RWPE2 (cell line): Measurements from ENCODE around the gene GSK3B.

ENCODE experiments used
- ATAC-seq: fragments of 200-7000 bp; cut with Tn5 transposase; 3 replicates; pipeline ENCODE4 v1.9.1; 2021; ENCODE audit warnings: low read depth
- DNase-seq: peaks from one replicate; pipeline ENCODE4 v3.0.0-alpha.2; 2020; ENCODE audit warnings: low spot score
- H3K27ac ChIP-seq: fragments of 450-650 bp; 2 replicates; pipeline ENCODE4 v1.5.1; 2017; ENCODE audit warnings: mild to moderate bottlenecking; ENCODE audit not compliant: poor library complexity, severe bottlenecking
- H3K27me3 ChIP-seq: fragments of 250-450 bp; sonication (Bioruptor Pico); 2 replicates; pipeline ENCODE4 v1.5.1; 2021; ENCODE audit warnings: mild to moderate bottlenecking, moderate library complexity; ENCODE audit not compliant: insufficient read depth, poor library complexity, severe bottlenecking
- H3K36me3 ChIP-seq: fragments of 250-450 bp; sonication (Bioruptor Pico); 2 replicates; pipeline ENCODE4 v1.5.1; 2020; ENCODE audit warnings: low read depth, mild to moderate bottlenecking, moderate library complexity
- H3K4me1 ChIP-seq: fragments of 250-450 bp; sonication (Bioruptor Pico); 2 replicates; pipeline ENCODE4 v1.5.1; 2021; ENCODE audit warnings: mild to moderate bottlenecking, moderate library complexity; ENCODE audit not compliant: insufficient read depth, poor library complexity, severe bottlenecking
- H3K4me3 ChIP-seq: fragments of 250-450 bp; sonication (Bioruptor Pico); 2 replicates; pipeline ENCODE4 v1.5.1; 2021; ENCODE audit warnings: mild to moderate bottlenecking, moderate library complexity; ENCODE audit not compliant: severe bottlenecking
- H3K9me3 ChIP-seq: fragments of 250-450 bp; sonication (Bioruptor Pico); 2 replicates; pipeline ENCODE4 v1.5.1; 2021; ENCODE audit warnings: mild to moderate bottlenecking, moderate library complexity; ENCODE audit not compliant: severe bottlenecking
- CTCF ChIP-seq: fragments of 450-650 bp; IDR thresholded peaks from one replicate; pipeline ENCODE4 v1.5.1; 2017; ENCODE audit warnings: mild to moderate bottlenecking, moderate library complexity; ENCODE audit not compliant: poor library complexity, severe bottlenecking

GSK3B gene

GRCh38 chr3:120113128-120114116, 19.2 kb upstream of the GSK3B start:
- H3K36me3 ChIP-seq: no peaks in the 10 kb centered on the region
- H3K4me1 ChIP-seq: peaks cover 42% of the 10 kb centered on the region
- H3K4me3 ChIP-seq: no peak overlapping the region
- ATAC-seq (peak; percentile 91), DNase-seq (no peak)
- H3K27me3 ChIP-seq: no peaks in the 10 kb centered on the region
- TF ChIP-seq CTCF: peak; percentile 11
- H3K9me3 ChIP-seq: no peaks in the 10 kb centered on the region
- H3K27ac ChIP-seq: peak overlapping the region; percentile 87

DNA sequence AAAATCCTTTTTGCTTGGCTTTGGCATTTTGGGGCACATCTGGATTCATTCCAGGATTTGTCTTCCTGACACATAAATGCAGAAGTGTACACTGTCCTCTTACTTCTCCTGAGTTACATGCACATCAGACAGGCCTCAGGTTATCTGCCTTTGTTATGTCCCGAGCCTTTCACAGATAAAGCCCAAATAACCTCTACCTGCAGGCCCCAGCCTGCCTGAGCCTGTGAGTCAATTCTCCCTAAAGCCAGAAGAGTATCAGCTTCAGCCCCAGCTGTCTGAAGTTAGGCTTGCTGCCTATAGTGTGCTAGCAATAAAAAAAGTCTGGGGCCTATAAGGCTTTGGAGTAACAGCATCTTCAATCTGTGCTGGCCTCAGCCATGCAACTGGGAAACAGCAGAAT, 17.7 kb upstream of the GSK3B start:
- no peak overlapping the region for H3K4me3 ChIP-seq
- TF ChIP-seq CTCF: no peak
- no peaks in the 10 kb centered on the region for H3K27me3 ChIP-seq
- peak; percentile 73 for DNase-seq
- no peaks in the 10 kb centered on the region for H3K9me3 ChIP-seq
- H3K36me3 ChIP-seq: no peaks in the 10 kb centered on the region
- peak overlapping the region; percentile 87 for H3K27ac ChIP-seq
- H3K4me1 ChIP-seq: peaks cover 42% of the 10 kb centered on the region
- ATAC-seq: peak; percentile 87

DNA sequence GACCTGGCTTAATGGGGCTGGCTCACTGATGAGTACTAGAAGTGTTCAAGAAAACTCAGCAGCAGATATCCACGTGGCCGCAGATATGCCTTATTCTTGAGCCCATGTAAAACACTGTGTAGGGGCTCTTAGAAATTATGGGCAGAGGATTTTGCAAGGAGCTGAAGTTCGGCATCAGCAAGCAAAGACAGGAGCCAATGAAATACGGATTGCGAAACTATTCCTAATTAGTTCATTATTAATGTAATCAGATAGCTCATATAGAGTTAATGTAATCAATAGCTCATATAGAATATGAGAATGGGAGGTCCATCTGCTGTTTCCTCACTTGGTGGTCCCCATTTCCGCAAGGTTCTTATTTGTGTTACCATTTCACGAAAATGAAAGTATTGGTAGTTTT, 9.0 kb upstream of the GSK3B start:
- Histone ChIP-seq H3K36me3 (peaks cover 13% of the 10 kb centered on the region), H3K27me3 (no peaks in the 10 kb centered on the region), H3K27ac (peak overlapping the region; percentile 97), H3K4me3 (no peak overlapping the region), H3K4me1 (peaks cover 33% of the 10 kb centered on the region), H3K9me3 (no peaks in the 10 kb centered on the region)
- DNase-seq: no peak
- ATAC-seq: no peak
- no peak for TF ChIP-seq CTCF

DNA sequence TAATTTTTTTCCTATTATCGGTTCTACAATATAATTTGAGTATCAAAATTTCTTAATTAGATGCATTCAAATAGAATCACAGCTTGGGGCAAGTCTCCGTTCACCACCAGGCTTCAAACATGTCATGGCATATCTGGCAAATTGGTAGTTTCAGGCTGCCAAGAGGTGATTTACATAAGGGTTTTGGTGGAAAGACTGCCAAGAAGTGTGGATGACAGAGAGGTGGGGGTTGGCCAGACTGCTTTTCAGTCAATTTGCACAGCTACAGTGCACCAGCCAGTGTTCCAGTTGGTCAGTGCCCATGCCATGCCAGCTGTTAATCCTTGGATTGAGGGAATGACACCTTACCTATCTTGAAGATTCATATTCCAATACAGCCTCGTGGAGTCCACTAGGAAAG, 8.4 kb upstream of the GSK3B start:
- Histone ChIP-seq H3K27ac (peak overlapping the region; percentile 97), H3K4me1 (peaks cover 39% of the 10 kb centered on the region), H3K36me3 (peaks cover 19% of the 10 kb centered on the region), H3K4me3 (no peak overlapping the region), H3K9me3 (no peaks in the 10 kb centered on the region), H3K27me3 (no peaks in the 10 kb centered on the region)
- ATAC-seq (peak; percentile 68), DNase-seq (no peak)
- no peak for TF ChIP-seq CTCF

DNA sequence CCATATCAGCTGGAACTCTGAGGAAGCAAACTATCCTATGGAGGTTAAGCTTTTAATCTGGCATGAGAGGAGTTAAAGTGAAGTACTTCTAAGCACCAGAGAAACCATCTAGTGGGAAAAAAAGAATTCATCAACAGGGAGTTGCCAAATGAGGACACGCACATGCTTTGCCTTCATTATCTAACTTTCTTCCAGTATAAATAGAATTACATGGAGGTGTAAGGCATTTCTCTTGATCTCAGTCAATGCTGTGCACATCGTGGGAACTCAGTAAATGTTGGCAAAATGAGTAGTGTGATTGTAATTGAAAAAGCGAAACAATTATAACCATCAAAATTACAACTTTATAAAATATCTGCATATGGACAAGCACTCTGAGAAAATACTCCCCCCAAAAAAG, 8.0 kb upstream of the GSK3B start:
- ATAC-seq: no peak
- no peak for TF ChIP-seq CTCF
- Histone ChIP-seq H3K36me3 (peaks cover 23% of the 10 kb centered on the region), H3K27ac (peak overlapping the region; percentile 97), H3K4me1 (peaks cover 44% of the 10 kb centered on the region), H3K4me3 (no peak overlapping the region), H3K9me3 (no peaks in the 10 kb centered on the region), H3K27me3 (no peaks in the 10 kb centered on the region)
- DNase-seq: no peak
